DND-41 (cell line): Measurements from ENCODE around the gene PDE4A.

ENCODE experiments used
- ATAC-seq: fragments of 200-7000 bp; cut with Tn5 transposase; 3 replicates; pipeline ENCODE4 v1.9.1; 2021; ENCODE audit warnings: low read depth; ENCODE audit not compliant: insufficient read depth
- DNase-seq: peaks from one replicate; pipeline ENCODE4 v3.0.0-alpha.2; 2020
- H2AFZ ChIP-seq: 2 replicates; pipeline ENCODE4 v1.6.0; 2012; ENCODE audit warnings: low read depth, low read length
- H3K27ac ChIP-seq: 2 replicates; pipeline ENCODE4 v1.5.1; 2012; ENCODE audit warnings: low read length, inconsistent platforms
- H3K27me3 ChIP-seq: fragments of 200-600 bp; sonication (generic); 2 replicates; pipeline ENCODE4 v1.6.0; 2012; ENCODE audit warnings: low read length, mild to moderate bottlenecking, inconsistent platforms; ENCODE audit not compliant: insufficient read depth, poor library complexity
- H3K36me3 ChIP-seq: 2 replicates; pipeline ENCODE4 v1.5.1; 2012; ENCODE audit warnings: low read length, inconsistent platforms; ENCODE audit not compliant: insufficient read depth
- H3K4me1 ChIP-seq: 2 replicates; pipeline ENCODE4 v1.5.1; 2012; ENCODE audit warnings: mild to moderate bottlenecking, low read length; ENCODE audit not compliant: insufficient read depth
- H3K4me2 ChIP-seq: 2 replicates; pipeline ENCODE4 v1.6.0; 2012; ENCODE audit warnings: mild to moderate bottlenecking, moderate library complexity, low read length, inconsistent platforms; ENCODE audit not compliant: insufficient read depth
- H3K4me3 ChIP-seq, 2 experiments: fragments of 200-600 bp in 1 of 2; shearing (Covaris generic) in 1 of 2; 2 replicates each; pipeline ENCODE4 v1.5.1; 2012 to 2016; ENCODE audit warnings: inconsistent platforms in 2 of 2, low read length in 2 of 2, mild to moderate bottlenecking in 2 of 2, low read depth in 1 of 2, moderate library complexity in 1 of 2
- H3K79me2 ChIP-seq: 2 replicates; pipeline ENCODE4 v1.6.0; 2012; ENCODE audit warnings: low read length, inconsistent platforms; ENCODE audit not compliant: insufficient read depth
- H3K9ac ChIP-seq: 2 replicates; pipeline ENCODE4 v1.6.0; 2012; ENCODE audit warnings: low read depth, mild to moderate bottlenecking, inconsistent platforms, low read length, moderate library complexity
- H3K9me3 ChIP-seq: 2 replicates; pipeline ENCODE4 v1.5.1; 2012; ENCODE audit warnings: low read length, moderate library complexity, mild to moderate bottlenecking, inconsistent platforms; ENCODE audit not compliant: insufficient read depth, severe bottlenecking
- H4K20me1 ChIP-seq: 2 replicates; pipeline ENCODE4 v1.6.0; 2012; ENCODE audit warnings: low read length; ENCODE audit not compliant: insufficient read depth
- CTCF ChIP-seq: IDR thresholded peaks from 2 replicates; pipeline ENCODE4 v1.5.1; 2012; ENCODE audit warnings: borderline replicate concordance, low read length, moderate library complexity, mild to moderate bottlenecking; ENCODE audit not compliant: poor library complexity, severe bottlenecking; ENCODE audit errors: extremely low read depth
- EZH2 ChIP-seq: IDR thresholded peaks from 3 replicates; pipeline ENCODE4 v1.6.1; 2012; ENCODE audit warnings: borderline replicate concordance, low read depth, mild to moderate bottlenecking, moderate library complexity, low read length, inconsistent platforms; ENCODE audit not compliant: severe bottlenecking

PDE4A gene

GRCh38 chr19:10390652-10391286, 29.6 kb upstream of the PDE4A start:
- peak; percentile 73 for ATAC-seq
- Histone ChIP-seq H3K36me3 (peaks cover 50% of the 10 kb centered on the region), H3K79me2 (no peaks in the 10 kb centered on the region)

GRCh38 chr19:10392120-10392519, 28.2 kb upstream of the PDE4A start:
- Histone ChIP-seq H3K4me2 (no peak overlapping the region), H4K20me1 (peaks cover 5% of the 10 kb centered on the region), H3K9ac (no peak overlapping the region), H3K27ac (no peak overlapping the region), H3K79me2 (peaks cover 5% of the 10 kb centered on the region), H3K9me3 (no peaks in the 10 kb centered on the region), H2AFZ (no peak overlapping the region), H3K36me3 (peaks cover 55% of the 10 kb centered on the region), H3K4me1 (no peaks in the 10 kb centered on the region), H3K27me3 (no peaks in the 10 kb centered on the region), H3K4me3 (no peak overlapping the region)
- DNase-seq (no peak), ATAC-seq (no peak)
- no peak for TF ChIP-seq CTCF
- TF ChIP-seq EZH2: no peak

More at GRCh38 chr19:10390652-10391286, 29.6 kb upstream of the PDE4A start:
- peak; percentile 94 for TF ChIP-seq CTCF
- no peak for TF ChIP-seq EZH2
- no peak overlapping the region for H2AFZ ChIP-seq
- no peak overlapping the region for H3K4me3 ChIP-seq
- H3K9me3 ChIP-seq: no peaks in the 10 kb centered on the region
- DNase-seq: peak; percentile 73
- H3K27me3 ChIP-seq: no peaks in the 10 kb centered on the region
- no peak overlapping the region for H3K9ac ChIP-seq
- H4K20me1 ChIP-seq: no peaks in the 10 kb centered on the region; the same call in 1 of the 2 replicates
- H3K4me2 ChIP-seq: no peak overlapping the region
- no peak overlapping the region for H3K27ac ChIP-seq
- no peaks in the 10 kb centered on the region for H3K4me1 ChIP-seq

- Histone ChIP-seq H3K36me3 (peaks cover 59% of the 10 kb centered on the region), H3K27ac (no peak overlapping the region), H3K4me2 (no peak overlapping the region), H3K27me3 (no peaks in the 10 kb centered on the region), H3K79me2 (peaks cover 13% of the 10 kb centered on the region), H3K9me3 (no peaks in the 10 kb centered on the region), H4K20me1 (peaks cover 12% of the 10 kb centered on the region), H3K9ac (no peak overlapping the region), H2AFZ (no peak overlapping the region), H3K4me1 (no peaks in the 10 kb centered on the region), H3K4me3 (no peak overlapping the region)
- DNase-seq (no peak), ATAC-seq (no peak)
- TF ChIP-seq CTCF: no peak
- TF ChIP-seq EZH2: no peak
Observed at GRCh38 chr19:10393137-10393536, 27.2 kb upstream of the PDE4A start.
